Osteocyte (in vitro differentiated cells): ENCODE measurements around the gene SGCE. TPM values are rescaled to one million over a fixed set of nuclear protein-coding genes. Genes with fewer than 3 reads are reported as not detected.
"Not testable (repeated sequence)": the region's sequence is repeated elsewhere in the genome, so short reads cannot be mapped to it uniquely, and the experiment has no call there.

Source experiments
- DNase-seq: peaks from one replicate; pipeline ENCODE4 v3.0.0; 2021; ENCODE audit warnings: mixed read lengths; ENCODE audit not compliant: unreplicated experiment; ENCODE audit errors: extremely low spot score
- H3K27ac Mint-ChIP-seq: one replicate; pipeline ENCODE4 v1.8.0; 2021; ENCODE audit warnings: mild to moderate bottlenecking, mixed read lengths; ENCODE audit not compliant: unreplicated experiment
- H3K27me3 Mint-ChIP-seq: one replicate; pipeline ENCODE4 v1.8.0; 2021; ENCODE audit warnings: mixed read lengths; ENCODE audit not compliant: unreplicated experiment
- H3K36me3 Mint-ChIP-seq: one replicate; pipeline ENCODE4 v1.8.0; 2021; ENCODE audit warnings: mixed read lengths; ENCODE audit not compliant: unreplicated experiment
- H3K4me1 Mint-ChIP-seq: one replicate; pipeline ENCODE4 v1.8.0; 2021; ENCODE audit warnings: mixed read lengths; ENCODE audit not compliant: unreplicated experiment
- H3K4me3 Mint-ChIP-seq: one replicate; pipeline ENCODE4 v1.8.0; 2021; ENCODE audit warnings: mild to moderate bottlenecking, moderate library complexity, mixed read lengths; ENCODE audit not compliant: unreplicated experiment
- H3K9me3 Mint-ChIP-seq: one replicate; pipeline ENCODE4 v1.8.0; 2021; ENCODE audit warnings: mixed read lengths; ENCODE audit not compliant: unreplicated experiment
- CTCF ChIP-seq: fragments of 200-600 bp; sonication (generic); IDR thresholded peaks from 2 replicates; pipeline ENCODE4 v1.5.0; 2021; ENCODE audit warnings: antibody characterized with exemption, mild to moderate bottlenecking, moderate library complexity
- long read RNA-seq: library from polyadenylated mRNA; unstranded; transcript quantifications from one replicate; pipeline ENCODE4 v2.0.0, GENCODE V29; 2021
- total RNA-seq: library from RNA; stranded (reverse); gene quantifications from 2 replicates; pipeline ENCODE4 v1.2.1, GENCODE V29; 2021

Gene SGCE
- 85.6 and 96.8 TPM in 2 replicates for total RNA-seq
- long read RNA-seq, transcript SGCE-299 (11 exons, 1,614 nt): major isoform, 345 of 459 reads
- long read RNA-seq, transcript SGCE-282 (12 exons, 1,733 nt): minor isoform, 12 of 459 reads
- long read RNA-seq, transcript SGCE-207 (10 exons, 1,672 nt): minor isoform, 18 of 459 reads
- long read RNA-seq, transcript SGCE-205 (10 exons, 1,532 nt): minor isoform, 16 of 459 reads
- long read RNA-seq, partial matches to known transcripts: 12 of 459 reads
- long read RNA-seq, other reads (novel, unspliced or antisense): 37 of 459 reads

- no peaks in the 10 kb centered on the region for H3K9me3 Mint-ChIP-seq
- peak within 1 kb of the TSS; percentile 90 for H3K4me3 Mint-ChIP-seq
- peak; percentile 95 for DNase-seq
- peaks cover 22% of the 10 kb centered on the region for H3K4me1 Mint-ChIP-seq
- H3K36me3 Mint-ChIP-seq: peaks cover 2% of the 10 kb centered on the region
- TF ChIP-seq CTCF: peak; percentile 80
- peak within 1 kb of the TSS; percentile 92 for H3K27ac Mint-ChIP-seq
- no peaks in the 10 kb centered on the region for H3K27me3 Mint-ChIP-seq
Observed at GRCh38 chr7:94655848-94656657, at the start of gene SGCE. Gene SGCE (minus strand): TSS chr7:94656133. CDS start chr7:94656098, 35 bp downstream.

GRCh38 chr7:94705155-94706021, 49.5 kb upstream of the SGCE start:
- DNase-seq, H3K27ac Mint-ChIP-seq, H3K27me3 Mint-ChIP-seq, H3K4me3 Mint-ChIP-seq, H3K36me3 Mint-ChIP-seq, H3K9me3 Mint-ChIP-seq: not testable (repeated sequence)
- H3K4me1 Mint-ChIP-seq: peaks cover 33% of the 10 kb centered on the region

- no peak for TF ChIP-seq CTCF
- DNase-seq: no peak
- Mint-ChIP-seq H3K4me1 (peaks cover 46% of the 10 kb centered on the region), H3K36me3 (no peaks in the 10 kb centered on the region), H3K4me3 (no peak overlapping the region), H3K27me3 (no peaks in the 10 kb centered on the region), H3K27ac (peak overlapping the region; percentile 95), H3K9me3 (no peaks in the 10 kb centered on the region)
Observed at GRCh38 chr7:94701555-94701973, 45.6 kb upstream of the SGCE start.

- peaks cover 50% of the 10 kb centered on the region for H3K4me1 Mint-ChIP-seq
Observed at GRCh38 chr7:94700926-94701554, 45.1 kb upstream of the SGCE start.

More at GRCh38 chr7:94700926-94701554, 45.1 kb upstream of the SGCE start:
- TF ChIP-seq CTCF: no peak
- Mint-ChIP-seq H3K27me3 (no peaks in the 10 kb centered on the region), H3K4me3 (no peak overlapping the region), H3K9me3 (no peaks in the 10 kb centered on the region), H3K27ac (peak overlapping the region; percentile 95), H3K36me3 (no peaks in the 10 kb centered on the region)
- DNase-seq: no peak
